Ureter (tissue), 1 donor: ENCODE data around the gene NCOR2. TPM values are rescaled to one million over a fixed set of nuclear protein-coding genes. Genes with fewer than 3 reads are reported as not detected.

Experiments
- DNase-seq: peaks from one replicate; pipeline ENCODE4 v3.0.0-alpha.2; 2020; ENCODE audit warnings: low spot score
- total RNA-seq: library from RNA; stranded (reverse); gene quantifications from one replicate; pipeline ENCODE4 v1.2.4, GENCODE V29; 2023
- donor health status: DM: yes; HTN: yes; CAD: no.

The NCOR2 gene
- total RNA-seq, 1 donor from 2014 or later = 200 TPM

DNA sequence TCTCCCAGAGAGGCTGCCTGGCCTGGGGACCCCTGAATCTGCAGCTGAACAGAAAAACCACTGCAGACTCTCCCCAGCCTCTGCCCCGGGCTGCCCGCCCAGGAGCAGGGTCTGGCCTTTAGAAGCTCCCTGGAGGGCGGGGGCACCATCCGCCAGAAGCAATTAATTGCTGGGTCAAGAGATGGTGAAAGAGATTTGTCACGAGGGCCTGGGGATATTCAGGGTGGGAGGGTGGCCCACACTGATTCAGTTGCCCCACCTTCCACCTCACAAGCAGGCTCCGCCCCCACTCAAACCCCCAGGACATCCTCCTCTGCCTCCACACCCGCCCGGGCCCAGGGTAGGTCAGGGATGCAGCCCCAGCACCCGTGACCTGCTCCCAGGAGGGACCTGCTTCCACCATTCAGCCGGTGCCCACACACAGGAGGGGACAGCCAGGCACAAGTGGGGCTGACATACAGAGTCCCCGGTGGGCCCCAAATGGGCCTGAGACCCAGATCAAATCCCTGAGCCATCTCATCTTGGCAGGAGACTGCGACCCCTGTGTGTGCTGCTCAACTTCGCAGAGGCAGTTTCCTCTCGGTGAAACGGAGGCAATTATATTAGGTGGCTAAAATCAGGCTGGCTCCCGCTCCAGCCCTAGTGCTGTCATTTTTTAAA, 23.0 kb downstream of the NCOR2 start:
- no peak for DNase-seq

DNA sequence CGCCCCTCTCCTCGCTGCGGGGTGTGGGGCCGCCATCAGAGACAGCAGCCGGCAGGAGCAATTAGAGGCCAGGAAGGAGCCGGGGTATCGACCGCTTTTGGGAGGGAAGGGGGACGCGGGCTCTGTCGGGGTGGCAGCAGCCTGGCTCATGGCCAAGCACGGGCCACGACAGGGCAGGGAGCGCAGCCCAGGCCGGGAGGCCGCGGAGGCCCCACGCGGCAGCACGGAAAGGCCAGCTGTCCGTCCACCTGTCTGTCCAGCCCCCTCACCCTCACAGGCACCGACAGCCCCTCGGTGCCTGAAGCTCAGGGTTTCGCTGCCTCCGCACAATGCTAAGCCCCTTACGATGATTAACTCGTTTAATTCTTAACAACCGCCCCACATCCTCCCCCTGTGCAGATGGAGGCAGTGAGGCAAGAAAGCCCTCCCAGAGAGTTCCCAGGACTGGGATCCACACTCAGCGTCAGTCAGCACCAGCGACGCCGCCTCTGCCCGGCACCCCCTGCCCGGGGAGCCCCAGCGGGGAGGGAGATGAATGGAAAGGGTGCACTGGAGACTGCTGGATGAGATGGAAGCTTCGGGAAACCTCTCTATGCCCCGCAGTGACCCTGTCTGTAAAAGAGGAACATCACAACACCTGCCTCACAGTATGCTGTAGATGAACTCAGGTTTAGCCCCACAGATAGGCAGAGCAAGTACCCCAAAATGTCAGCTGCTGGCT, 23.7 kb downstream of the NCOR2 start:
- no peak for DNase-seq

DNA sequence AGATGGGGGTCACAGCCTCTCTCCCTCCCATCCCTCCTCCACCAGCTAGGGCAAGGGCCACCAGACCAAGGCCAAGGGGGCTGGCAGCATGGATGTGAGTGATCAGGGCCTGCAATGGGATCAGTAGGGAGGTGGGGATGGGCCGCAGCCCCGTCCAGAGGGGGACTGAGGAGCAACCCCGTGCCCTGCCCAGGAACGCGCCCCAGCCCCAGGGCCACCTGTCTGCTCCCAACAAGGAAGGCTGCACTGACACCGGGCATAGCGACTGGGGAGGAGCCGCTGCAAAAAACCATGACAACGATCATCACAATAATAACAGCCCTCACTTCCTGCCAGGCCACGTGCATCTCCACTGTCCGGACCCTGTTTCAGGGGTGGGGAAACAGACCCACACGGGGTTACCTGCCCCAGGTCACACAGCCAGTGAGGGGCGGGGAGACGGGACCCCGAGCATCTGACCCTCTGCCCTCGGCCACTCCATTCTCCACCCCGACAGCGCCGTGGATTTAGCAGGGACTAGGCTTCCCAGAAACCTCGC, 24.3 kb downstream of the NCOR2 start:
- no peak for DNase-seq

DNA sequence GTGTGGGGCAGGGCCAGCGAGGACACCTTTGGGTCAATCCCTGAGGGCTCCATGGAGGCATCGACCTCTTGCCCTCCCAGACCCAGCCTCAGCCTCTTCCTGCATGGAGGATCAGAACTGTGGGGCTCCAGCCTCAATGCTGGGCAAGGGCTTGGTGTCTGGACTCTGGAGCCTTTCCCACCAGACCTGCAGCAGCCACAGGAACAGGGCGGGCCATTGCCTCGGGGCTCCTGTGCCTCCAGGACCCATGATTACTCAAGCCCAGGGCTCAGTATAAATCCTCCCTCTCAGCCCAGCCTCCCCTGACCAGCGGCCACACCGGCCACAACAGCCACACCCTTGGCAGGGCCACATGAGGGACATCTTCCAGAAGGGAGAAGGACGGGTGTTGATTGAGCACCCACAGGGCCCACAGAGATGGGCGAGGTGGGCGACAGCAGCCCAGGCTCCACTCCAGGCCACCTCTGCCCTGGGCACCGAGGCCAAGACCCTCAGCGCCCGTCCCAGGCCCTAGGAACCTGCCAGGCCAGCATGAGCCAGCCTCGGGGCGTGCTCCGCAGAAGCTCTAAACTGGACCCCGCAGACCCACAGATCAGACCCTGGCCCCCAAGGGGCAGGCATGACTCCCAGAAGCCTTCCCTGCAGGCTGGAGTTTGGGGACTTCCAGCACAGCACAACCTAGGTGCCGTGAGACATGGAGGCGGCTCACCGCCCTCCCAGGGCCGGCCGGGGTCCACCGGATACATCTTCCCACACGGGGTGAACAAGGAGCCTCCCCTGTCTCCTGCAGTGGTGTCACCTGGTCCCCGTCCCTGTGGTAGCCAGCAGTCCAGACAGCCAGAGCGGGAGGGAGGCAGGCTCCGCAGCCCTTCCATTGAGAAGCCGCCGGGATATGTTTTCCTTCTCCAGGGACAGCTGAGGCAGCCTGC, 25.1 kb downstream of the NCOR2 start:
- DNase-seq = no peak

DNA sequence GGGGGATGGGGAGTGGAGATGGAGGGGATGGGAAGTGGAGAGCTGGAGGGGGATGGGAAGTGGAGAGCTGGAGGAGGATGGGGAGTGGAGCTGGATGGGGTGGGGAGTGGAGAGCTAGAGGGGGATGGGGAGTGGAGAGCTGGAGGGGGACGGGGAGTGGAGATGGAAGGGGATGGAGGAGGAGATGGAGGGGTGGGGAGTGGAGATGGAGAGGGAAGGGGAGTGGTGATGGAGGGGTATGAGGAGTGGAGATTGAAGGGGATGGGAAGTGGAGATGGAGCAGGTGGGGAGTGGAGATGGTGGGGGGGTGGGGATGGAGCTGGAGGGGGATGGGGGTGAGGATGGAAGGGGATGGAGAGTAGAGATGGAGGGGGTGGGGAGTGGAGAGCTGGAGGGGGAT, 26.1 kb downstream of the NCOR2 start:
- no peak for DNase-seq

DNA sequence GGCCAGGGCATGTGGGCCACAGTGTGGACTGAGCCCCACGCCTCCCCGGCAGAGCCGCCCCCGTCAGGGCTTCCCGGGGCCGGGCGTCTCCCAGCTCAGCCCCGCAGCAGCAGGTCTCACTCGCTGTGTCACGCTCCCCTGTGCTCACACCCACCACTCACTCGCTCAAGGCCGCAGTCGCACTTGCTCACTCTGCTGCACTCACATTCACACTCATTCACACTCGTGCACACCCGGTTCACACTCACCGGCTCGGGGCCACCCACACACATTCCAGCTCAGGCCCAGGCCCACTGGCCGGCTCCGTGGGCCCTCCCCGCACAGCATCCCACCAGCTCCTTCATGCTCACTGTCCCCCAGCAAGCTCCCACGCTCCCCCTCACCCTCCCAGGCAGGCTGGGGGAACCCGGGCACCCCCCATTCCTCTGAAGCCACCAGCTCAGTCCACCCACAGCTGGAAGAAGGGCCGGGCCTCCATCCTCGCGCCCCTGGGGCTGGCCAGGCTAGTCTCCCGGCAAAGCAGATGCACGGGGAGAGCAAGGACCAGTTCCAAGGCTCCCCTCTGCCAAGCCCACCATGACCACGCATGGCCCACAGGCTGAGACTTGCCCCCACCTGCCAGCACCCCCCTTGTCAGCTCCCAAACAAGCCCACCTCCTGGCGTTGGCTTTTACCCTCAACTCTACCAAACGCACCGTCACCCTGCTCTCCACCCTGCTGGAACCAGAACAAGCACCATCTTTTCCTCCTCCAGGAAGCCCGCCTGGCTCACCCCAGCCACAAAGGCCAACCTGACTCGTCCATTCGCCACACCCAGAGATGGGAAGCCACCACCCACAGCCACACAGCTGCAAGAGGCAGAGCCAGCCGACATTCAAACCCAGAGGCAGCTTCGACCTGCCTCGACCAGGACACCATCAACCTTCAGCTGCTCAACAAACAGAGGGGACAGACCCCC, 28.0 kb downstream of the NCOR2 start:
- no peak for DNase-seq

DNA sequence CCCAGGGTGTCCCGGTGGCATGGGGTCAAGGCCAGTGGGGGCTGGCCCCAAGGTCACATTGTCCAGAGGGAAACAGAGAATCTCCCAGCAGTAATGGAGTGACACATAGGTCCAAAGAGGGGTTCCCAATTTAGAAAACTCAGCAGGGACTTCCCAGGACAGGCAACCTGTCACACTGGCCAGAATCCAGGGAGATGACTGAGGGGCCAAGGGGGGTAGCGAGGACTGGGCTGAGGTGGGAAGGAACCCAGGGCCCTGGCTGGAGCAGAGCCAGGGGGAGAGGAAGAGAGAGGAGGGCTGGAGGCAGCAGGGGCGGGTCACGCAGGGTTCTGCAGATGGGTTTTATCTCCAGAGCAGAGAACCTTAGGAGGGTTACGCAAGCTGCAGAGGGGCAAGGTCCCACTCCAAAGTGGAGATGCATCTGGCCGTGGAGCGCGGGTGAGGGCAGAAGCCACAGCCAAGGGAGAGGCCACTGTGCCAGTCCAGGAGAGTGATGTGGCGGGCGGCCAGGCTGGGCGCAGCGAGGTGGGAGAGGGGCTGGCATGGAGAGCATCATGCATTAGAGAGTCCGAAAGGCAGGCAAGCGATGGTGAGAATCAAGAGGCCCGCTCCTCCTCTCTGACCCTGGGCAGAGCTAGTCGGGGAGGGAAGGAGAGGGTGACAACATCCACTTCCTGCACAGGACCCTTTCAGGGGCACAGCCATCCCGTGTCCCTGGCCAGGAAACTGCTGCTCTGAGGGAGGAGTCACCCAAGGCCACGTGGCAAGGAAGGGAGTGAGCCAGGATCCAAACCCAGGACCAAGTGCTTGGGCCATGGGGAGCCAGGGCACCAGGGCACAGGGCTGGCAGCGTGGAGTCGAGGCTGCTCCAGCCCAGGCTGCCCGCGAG, 29.0 kb downstream of the NCOR2 start:
- no peak for DNase-seq

DNA sequence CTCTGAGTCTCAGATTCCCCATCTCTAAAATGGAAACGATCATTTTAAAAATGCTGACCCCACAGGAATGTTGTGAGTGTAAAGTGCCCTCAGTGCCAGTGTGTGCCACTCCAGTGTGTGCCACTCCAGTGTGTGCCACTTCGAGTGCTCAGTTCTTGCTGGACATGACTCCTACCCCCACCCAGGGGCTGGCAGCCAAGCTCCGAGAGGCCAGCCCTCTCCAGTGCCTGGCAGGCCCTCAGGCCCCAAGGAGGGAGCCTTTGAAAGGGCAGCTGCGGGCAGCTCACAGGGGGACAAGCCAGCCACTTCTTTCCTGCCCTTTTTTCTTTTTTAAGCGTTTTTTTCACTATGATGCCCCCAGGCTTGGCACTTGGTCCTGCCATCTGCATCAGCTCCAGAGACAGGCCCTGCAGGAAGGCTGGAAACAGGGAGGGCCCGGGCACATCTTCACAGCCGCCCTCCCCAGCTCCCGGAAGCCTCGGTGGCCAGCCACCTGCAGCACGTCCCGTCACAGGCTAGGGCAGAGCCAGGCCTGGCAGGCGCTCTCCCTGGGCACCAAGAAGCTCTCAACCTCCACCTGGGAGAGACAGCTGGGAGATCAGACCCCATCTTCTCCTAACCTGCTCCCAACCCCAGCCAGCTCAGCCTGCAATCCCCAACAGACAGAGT, 29.8 kb downstream of the NCOR2 start:
- DNase-seq = no peak

DNA sequence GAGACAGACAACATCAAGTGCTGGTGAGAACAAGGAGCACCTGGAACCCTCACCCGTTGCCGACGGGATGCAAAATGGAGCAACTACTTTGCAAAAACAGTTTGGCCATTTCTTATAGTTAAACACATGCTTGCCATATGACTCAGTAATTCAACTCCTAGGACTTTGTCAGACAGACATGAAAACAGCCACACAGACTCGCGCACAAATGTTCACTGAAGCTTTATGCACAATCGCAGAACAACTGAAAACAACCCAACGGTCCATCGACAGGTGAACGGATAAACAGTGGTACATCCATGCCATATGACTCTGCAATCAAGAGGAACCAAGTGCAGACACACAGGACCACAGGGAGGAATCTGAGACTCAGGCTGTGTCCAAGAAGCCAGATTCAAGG, 30.8 kb downstream of the NCOR2 start:
- no peak for DNase-seq

DNA sequence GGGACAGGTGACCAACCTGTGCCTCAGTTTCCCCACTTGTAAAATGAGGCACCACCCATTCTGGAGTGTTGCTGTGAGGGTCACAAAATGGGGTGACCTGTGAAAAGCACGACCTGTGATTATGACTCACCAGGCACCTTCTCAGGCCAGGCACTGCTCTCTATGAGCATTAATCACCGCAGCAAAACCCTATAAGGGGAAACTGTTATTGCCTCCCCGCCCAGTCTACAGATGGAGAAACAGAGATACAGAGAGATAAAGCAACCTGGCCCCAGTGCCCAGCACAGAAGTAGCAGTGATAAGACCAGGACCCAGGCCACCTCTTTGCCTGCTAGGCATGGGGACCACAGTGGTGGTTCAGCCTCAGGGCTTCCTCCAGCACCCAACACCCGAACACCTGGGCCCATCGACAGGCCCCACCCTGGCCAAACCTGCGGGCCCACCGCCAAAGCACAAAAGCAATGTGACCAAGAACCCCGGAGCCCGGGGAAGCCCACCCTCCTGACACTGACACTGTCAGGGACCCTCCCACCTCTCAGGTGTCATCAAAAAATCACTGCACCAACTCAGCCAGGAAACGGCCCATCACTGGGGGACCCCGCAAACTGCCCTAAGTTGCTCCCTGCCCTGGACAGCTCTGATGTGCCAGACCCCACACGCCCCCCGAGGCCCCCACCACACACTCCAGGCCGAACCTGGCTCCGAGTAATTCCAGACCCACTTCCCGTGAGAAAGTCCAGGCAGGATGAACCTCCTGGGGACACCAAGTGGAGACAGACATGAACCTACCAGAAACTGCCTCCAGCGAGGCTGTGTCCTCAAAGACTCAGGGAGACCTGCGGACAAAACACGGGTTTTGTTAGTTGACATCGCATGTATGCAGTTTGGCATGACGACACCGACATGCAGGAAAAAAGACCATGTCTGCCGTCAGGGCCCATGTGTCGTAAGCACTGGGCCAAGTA, 32.4 kb downstream of the NCOR2 start:
- no peak for DNase-seq

DNA sequence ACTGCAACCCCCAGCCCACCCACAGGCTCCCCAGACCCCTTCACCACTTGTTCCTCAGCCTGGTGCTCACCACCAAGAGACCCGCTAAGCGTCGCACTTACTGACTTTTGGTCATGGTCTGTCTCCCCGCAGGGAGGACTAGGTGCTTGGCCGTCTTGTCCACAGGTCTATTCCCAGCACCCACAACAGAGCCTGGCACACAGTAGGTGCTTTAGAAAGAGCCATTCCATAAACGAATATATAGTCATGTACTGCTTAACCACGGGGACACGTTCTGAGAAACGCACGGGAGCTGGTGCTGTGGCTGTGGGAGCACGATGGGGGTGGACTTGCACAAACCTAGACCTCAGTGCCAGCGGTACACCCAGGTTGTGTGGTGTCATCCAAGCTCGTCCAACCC, 34.0 kb downstream of the NCOR2 start:
- DNase-seq = no peak

DNA sequence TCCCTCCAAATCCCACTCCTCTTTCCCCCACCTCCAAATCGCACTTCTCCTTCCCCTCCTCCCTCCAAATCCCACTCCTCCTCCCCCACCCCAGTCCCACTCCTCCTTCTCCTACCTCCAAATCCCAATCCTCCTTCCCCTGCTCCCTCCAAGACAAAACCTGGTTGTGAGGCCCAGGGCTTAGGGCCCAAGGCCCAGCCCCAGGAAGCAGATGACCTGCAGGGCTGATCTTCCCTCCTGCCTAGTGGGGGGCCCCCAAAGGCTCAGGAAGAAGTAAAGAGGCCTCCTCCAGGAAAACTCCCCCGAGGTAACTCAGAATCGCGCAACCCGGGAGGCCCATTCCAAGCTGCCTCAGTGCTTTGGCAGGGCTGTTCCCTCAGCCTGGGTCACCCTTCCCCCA, 34.4 kb downstream of the NCOR2 start:
- no peak for DNase-seq

DNA sequence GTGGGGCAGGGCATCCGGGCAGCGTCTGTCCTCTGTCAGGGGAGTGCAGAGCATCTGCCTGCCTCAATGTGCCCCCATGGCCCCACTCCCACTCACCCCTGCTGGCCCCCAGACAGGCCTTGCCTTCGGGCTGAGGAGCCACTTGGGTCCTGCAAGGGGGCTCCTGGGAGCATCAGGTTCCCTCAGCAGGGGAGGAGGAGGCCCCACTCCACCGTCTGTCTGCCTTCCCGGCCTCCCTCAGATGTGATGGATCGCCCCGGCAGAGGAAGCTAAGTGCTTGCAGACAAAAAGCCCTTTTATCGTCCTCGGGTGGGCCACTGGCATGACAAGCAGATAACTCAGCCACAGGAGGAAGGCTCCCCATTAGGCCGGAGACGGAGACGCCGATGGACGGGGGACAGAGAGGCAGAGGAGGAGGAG, 35.1 kb downstream of the NCOR2 start:
- no peak for DNase-seq

DNA sequence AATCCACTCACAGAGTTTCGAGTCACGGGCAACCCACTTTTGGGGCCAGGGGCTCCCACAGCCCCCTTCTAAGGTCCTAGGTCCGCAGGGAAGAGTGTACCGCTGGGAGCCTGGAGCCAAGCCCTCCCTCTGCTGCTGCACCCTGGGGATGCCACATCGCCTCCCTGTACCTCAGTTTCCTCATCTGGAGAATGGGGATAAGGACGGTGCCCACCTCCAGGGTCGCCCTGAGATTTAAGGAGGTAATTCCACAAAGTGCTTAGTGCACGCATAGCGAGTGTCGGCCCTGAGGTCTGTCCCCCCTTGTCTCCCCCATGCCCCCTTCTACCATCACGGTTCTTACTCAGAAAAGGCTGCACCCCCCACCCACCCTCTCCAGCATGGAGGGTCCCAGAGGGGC, 35.5 kb downstream of the NCOR2 start:
- no peak for DNase-seq

DNA sequence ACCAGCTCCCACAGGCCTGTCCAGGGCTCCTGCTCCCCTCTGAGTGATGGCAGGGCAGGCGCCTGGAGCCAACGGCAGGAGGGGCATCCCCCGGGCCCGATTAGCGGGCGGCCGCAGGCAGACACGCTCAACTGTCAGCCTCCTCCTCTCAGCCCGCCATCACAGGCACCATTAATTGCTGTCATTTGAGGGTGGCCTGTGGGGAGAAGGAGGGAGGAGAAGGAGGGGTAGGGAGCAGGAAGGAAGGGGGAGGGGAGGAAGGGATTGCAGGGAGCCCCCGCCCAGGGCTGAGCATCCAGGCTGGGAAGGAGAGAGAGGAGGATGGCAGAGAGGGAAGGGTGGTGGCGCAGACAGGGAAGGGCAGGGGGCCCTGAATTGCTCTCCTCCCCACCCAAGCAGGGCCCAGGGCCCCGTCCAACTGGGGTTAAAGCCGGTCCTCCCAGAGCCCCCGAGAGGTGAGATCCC, 36.1 kb downstream of the NCOR2 start:
- no peak for DNase-seq

DNA sequence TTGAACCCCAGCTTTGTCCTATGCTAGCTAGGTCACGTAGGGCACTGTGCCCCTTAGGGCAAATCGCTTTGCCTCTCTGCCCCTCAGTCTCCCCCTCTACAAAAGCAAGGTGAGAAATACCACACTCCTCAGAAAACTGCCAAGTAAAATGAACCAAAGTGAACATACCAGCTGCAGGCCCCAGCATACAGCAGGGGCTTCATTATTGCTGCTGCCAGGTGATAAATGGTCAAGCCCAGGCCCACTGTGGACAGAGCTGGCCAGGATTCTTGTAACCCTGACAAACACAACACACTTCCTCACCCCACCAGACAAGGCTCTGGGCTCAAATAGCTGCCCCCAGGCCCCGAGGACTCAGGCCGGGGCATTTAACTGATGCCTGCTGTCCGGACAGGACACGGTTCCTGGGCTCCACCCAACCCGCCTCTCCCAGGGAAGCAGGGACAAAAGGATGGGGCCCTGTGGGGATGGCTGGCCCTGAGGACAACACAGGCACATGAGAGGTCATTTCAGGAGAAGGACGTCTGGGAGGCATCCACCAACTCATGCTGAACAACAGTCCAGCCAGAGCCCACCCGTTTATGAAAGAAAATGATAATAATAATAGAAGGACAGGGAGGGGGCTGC, 36.7 kb downstream of the NCOR2 start:
- no peak for DNase-seq

DNA sequence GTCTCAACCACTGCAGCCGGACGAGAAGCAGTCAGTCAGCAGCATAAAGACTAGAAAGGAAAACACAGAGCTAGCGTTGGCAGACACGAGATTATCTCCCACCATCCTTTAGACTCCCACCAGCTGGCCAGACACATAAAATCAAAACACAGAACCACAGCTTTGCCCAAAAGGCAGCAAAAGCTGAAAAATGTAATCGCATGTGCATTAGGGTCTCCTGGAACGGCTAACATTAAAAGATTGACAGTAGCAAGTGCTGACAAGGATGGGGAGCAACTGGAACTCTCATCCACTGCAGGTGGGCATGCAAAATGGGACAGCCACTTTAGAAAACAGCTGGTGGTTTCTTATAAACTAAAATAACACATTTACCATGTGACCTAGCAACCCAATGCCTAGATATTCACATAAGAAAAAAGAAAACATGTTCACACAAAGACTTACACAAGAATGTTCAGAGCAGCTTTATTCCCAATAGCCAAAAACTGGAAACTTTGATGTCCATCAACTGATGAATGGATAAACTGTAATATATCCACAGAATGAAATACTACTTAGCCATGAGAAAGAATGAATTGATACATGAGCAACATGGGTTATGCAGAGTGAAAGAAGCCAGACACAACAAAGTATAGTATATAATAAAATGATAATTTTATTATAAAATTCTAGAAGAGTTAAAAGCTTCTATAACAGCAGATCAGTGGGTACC, 37.7 kb downstream of the NCOR2 start:
- DNase-seq = no peak
